ENCODE results near the gene STK33.

- TF ChIP-seq CTCF (IDR thresholded peaks at IDR 0.05), result no peak
- TF ChIP-seq POLR2A (IDR thresholded peaks at IDR 0.05), result no peak
Observed at GRCh38 chr11:8357891-8358566, 236.0 kb downstream of the STK33 start.

Measured in body of pancreas (tissue), 4 donors.